H9 (cell line): ENCODE results near the gene BMP7. TPM values are rescaled to one million over a fixed set of nuclear protein-coding genes. Genes with fewer than 3 reads are reported as not detected.

Experiments used
- DNase-seq: peaks from one replicate; pipeline ENCODE4 v3.0.0-alpha.2; 2017
- H2AFZ ChIP-seq: one replicate; pipeline ENCODE4 v1.6.1; 2013; ENCODE audit warnings: mild to moderate bottlenecking, low read length, control low read depth, moderate library complexity
- H2AK5ac ChIP-seq: 2 replicates; pipeline ENCODE4 v1.6.1; 2013; ENCODE audit warnings: low read length, control low read depth, mixed read lengths; ENCODE audit not compliant: insufficient read length
- H2BK120ac ChIP-seq: one replicate; pipeline ENCODE4 v1.6.1; 2013; ENCODE audit warnings: low read depth, mild to moderate bottlenecking, low read length, control low read depth, inconsistent platforms; ENCODE audit not compliant: poor library complexity, severe bottlenecking
- H2BK12ac ChIP-seq: 2 replicates; pipeline ENCODE4 v1.6.1; 2013; ENCODE audit warnings: low read length, control low read depth, mixed read lengths, low read depth; ENCODE audit not compliant: insufficient read length
- H2BK15ac ChIP-seq: 2 replicates; pipeline ENCODE4 v1.6.1; 2013; ENCODE audit warnings: low read depth, low read length, control low read depth
- H2BK20ac ChIP-seq: one replicate; pipeline ENCODE4 v1.6.1; 2013; ENCODE audit warnings: low read depth, mild to moderate bottlenecking, low read length, control low read depth, inconsistent platforms; ENCODE audit not compliant: poor library complexity, severe bottlenecking
- H2BK5ac ChIP-seq: 2 replicates; pipeline ENCODE4 v1.6.1; 2013; ENCODE audit warnings: low read length, control low read depth, mixed read lengths; ENCODE audit not compliant: insufficient read length
- H3K14ac ChIP-seq: 2 replicates; pipeline ENCODE4 v1.6.1; 2013; ENCODE audit warnings: low read length, control low read depth; ENCODE audit not compliant: insufficient read depth
- H3K18ac ChIP-seq: 2 replicates; pipeline ENCODE4 v1.6.1; 2013; ENCODE audit warnings: low read depth, mild to moderate bottlenecking, mixed read lengths, low read length, control low read depth; ENCODE audit not compliant: insufficient read length
- H3K23ac ChIP-seq: 2 replicates; pipeline ENCODE4 v1.6.1; 2013; ENCODE audit warnings: low read length, control low read depth, mixed read lengths, low read depth; ENCODE audit not compliant: insufficient read length
- H3K23me2 ChIP-seq: 2 replicates; pipeline ENCODE4 v1.6.1; 2013; ENCODE audit warnings: low read depth, mild to moderate bottlenecking, mixed read lengths, low read length, control low read depth; ENCODE audit not compliant: insufficient read length, poor library complexity, severe bottlenecking
- H3K27ac ChIP-seq: 2 replicates; pipeline ENCODE4 v1.5.1; 2013; ENCODE audit warnings: low read length, control low read depth, mixed read lengths, low read depth; ENCODE audit not compliant: insufficient read length
- H3K27me3 ChIP-seq: 2 replicates; pipeline ENCODE4 v1.6.1; 2013; ENCODE audit warnings: low read length, control low read depth, inconsistent platforms; ENCODE audit not compliant: insufficient read depth
- H3K4ac ChIP-seq: 2 replicates; pipeline ENCODE4 v1.6.1; 2013; ENCODE audit warnings: low read depth, mild to moderate bottlenecking, control low read depth, inconsistent platforms, low read length, moderate library complexity
- H3K4me1 ChIP-seq: 2 replicates; pipeline ENCODE4 v1.6.1; 2013; ENCODE audit warnings: low read length, control low read depth, inconsistent platforms; ENCODE audit not compliant: insufficient read depth
- H3K4me2 ChIP-seq: 2 replicates; pipeline ENCODE4 v1.6.1; 2013; ENCODE audit warnings: low read length, control low read depth, mixed read lengths; ENCODE audit not compliant: insufficient read length, insufficient read depth
- H3K56ac ChIP-seq: 2 replicates; pipeline ENCODE4 v1.6.1; 2013; ENCODE audit warnings: low read depth, mild to moderate bottlenecking, mixed read lengths, low read length, control low read depth; ENCODE audit not compliant: insufficient read length
- H3K79me1 ChIP-seq: 2 replicates; pipeline ENCODE4 v1.6.1; 2013; ENCODE audit warnings: low read depth, mild to moderate bottlenecking, moderate library complexity, low read length, control low read depth, inconsistent platforms; ENCODE audit not compliant: insufficient read depth, poor library complexity, severe bottlenecking
- H3K79me2 ChIP-seq: 2 replicates; pipeline ENCODE4 v1.6.1; 2013; ENCODE audit warnings: low read length, control low read depth, inconsistent platforms; ENCODE audit not compliant: insufficient read depth
- H3K9ac ChIP-seq: 2 replicates; pipeline ENCODE4 v1.6.1; 2013; ENCODE audit warnings: low read length, control low read depth, mixed read lengths; ENCODE audit not compliant: insufficient read length; ENCODE audit errors: extremely low read depth
- H3K9me3 ChIP-seq: one replicate; pipeline ENCODE4 v1.6.1; 2013; ENCODE audit warnings: low read depth, low read length, inconsistent platforms; ENCODE audit not compliant: control insufficient read depth
- H3T11ph ChIP-seq: one replicate; pipeline ENCODE4 v1.6.1; 2013; ENCODE audit warnings: mild to moderate bottlenecking, low read length, control low read depth, inconsistent platforms
- H4K20me1 ChIP-seq: one replicate; pipeline ENCODE4 v1.6.1; 2013; ENCODE audit not compliant: control insufficient read depth, insufficient read length, insufficient read depth
- H4K5ac ChIP-seq: 2 replicates; pipeline ENCODE4 v1.6.1; 2013; ENCODE audit warnings: low read depth, mild to moderate bottlenecking, mixed read lengths, low read length, control low read depth; ENCODE audit not compliant: insufficient read length
- H4K8ac ChIP-seq: replicated peaks from 2 replicates; pipeline ENCODE4 v1.6.1; 2013; ENCODE audit warnings: low read length, control low read depth, mixed read lengths, low read depth; ENCODE audit not compliant: insufficient read length
- H4K91ac ChIP-seq: 2 replicates; pipeline ENCODE4 v1.6.1; 2013; ENCODE audit warnings: low read depth, mild to moderate bottlenecking, moderate library complexity, mixed read lengths, low read length, control low read depth; ENCODE audit not compliant: insufficient read length
- H3K27ac Mint-ChIP-seq, 3 experiments: 2 replicates in 2 of 3; 3 replicates in 1 of 3; pipeline ENCODE4 v1.8.0; 2020 to 2021; ENCODE audit warnings: mixed read lengths in 3 of 3, mild to moderate bottlenecking in 1 of 3, moderate library complexity in 1 of 3
- H3K27me3 Mint-ChIP-seq: 2 replicates; pipeline ENCODE4 v1.8.0; 2021; ENCODE audit warnings: low read depth, mild to moderate bottlenecking, moderate library complexity, mixed read lengths
- H3K36me3 Mint-ChIP-seq, 3 experiments: 2 replicates in 2 of 3; 3 replicates in 1 of 3; pipeline ENCODE4 v1.8.0; 2020 to 2021; ENCODE audit warnings: low read depth in 3 of 3, mixed read lengths in 3 of 3; ENCODE audit not compliant: insufficient read depth in 1 of 3
- H3K4me1 Mint-ChIP-seq, 2 experiments: 2 replicates each; pipeline ENCODE4 v1.8.0; 2020; ENCODE audit warnings: mixed read lengths in 2 of 2
- H3K4me3 Mint-ChIP-seq, 2 experiments: 2 replicates in 1 of 2; 3 replicates in 1 of 2; pipeline ENCODE4 v1.8.0; 2020 to 2021; ENCODE audit warnings: mild to moderate bottlenecking in 2 of 2, mixed read lengths in 2 of 2, moderate library complexity in 1 of 2
- H3K9me3 Mint-ChIP-seq, 2 experiments: 2 replicates in 1 of 2; 3 replicates in 1 of 2; pipeline ENCODE4 v1.8.0; 2020; ENCODE audit warnings: mild to moderate bottlenecking in 2 of 2, mixed read lengths in 2 of 2, moderate library complexity in 1 of 2
- CTCF ChIP-seq: fragments of 200-600 bp; sonication (generic); conservative IDR thresholded peaks from 3 replicates; pipeline ENCODE4 v1.8.0; 2021; ENCODE audit warnings: antibody characterized with exemption, mild to moderate bottlenecking
- WGBS: extraction: QIAGEN DNeasy Blood & Tissue Kit; methylation state at CpG from one replicate; pipeline ENCODE4 v1.1.7; 2013; ENCODE audit warnings: missing lambda C conversion rate, low lambda C conversion rate, mixed read lengths; ENCODE audit not compliant: insufficient read length; ENCODE audit errors: extremely low coverage; 5-methylcytosine and 5-hydroxymethylcytosine counted together
- total RNA-seq: library from RNA; stranded (reverse); gene quantifications from 2 replicates; pipeline ENCODE4 v1.2.1, GENCODE V29; 2021

The BMP7 gene
- total RNA-seq, 1 experiment from 2014 or later = 17.7 TPM

GRCh38 chr20:57140416-57140965 is 126.0 kb downstream of the BMP7 start:
- Mint-ChIP-seq H3K27ac (no peak overlapping the region), H3K36me3 (no peaks in the 10 kb centered on the region), H3K4me3 (no peak overlapping the region), H3K27me3 (peaks cover 12% of the 10 kb centered on the region), H3K9me3 (no peaks in the 10 kb centered on the region), H3K4me1 (no peaks in the 10 kb centered on the region)
- Histone ChIP-seq H2BK5ac (no peak overlapping the region), H3K4ac (no peak overlapping the region), H2BK12ac (no peak overlapping the region), H3K23me2 (no peaks in the 10 kb centered on the region), H3K14ac (no peak overlapping the region), H3K9ac (no peak overlapping the region), H3K27me3 (no peaks in the 10 kb centered on the region), H2AFZ (no peak overlapping the region), H3K27ac (no peak overlapping the region), H3K9me3 (no peaks in the 10 kb centered on the region), H2BK20ac (no peak overlapping the region), H3K4me2 (no peak overlapping the region), H3T11ph (no peak overlapping the region), H4K5ac (no peak overlapping the region), H2BK15ac (no peak overlapping the region), H4K20me1 (no peaks in the 10 kb centered on the region), H2AK5ac (no peak overlapping the region), H3K18ac (no peak overlapping the region), H3K23ac (no peak overlapping the region), H3K56ac (no peak overlapping the region), H2BK120ac (no peak overlapping the region), H4K91ac (no peak overlapping the region), H3K79me2 (no peaks in the 10 kb centered on the region), H3K4me1 (no peaks in the 10 kb centered on the region), H3K79me1 (no peaks in the 10 kb centered on the region), H4K8ac (no peak overlapping the region)
- DNase-seq = no peak
- no peak for TF ChIP-seq CTCF
- no CpG with 5 or more reads among the region's 7 CpGs for WGBS
